T-cell (primary cell): ENCODE data around the gene RAI1. TPM values are rescaled to one million over a fixed set of nuclear protein-coding genes. Genes with fewer than 3 reads are reported as not detected.

Source experiments
- ATAC-seq, 4 experiments: fragments of 200-7000 bp in 3 of 4; fragments of 150-1000 bp in 1 of 4; cut with Tn5 transposase; replicated peaks in 1 of 4; 1 replicate in 3 of 4; 2 replicates in 1 of 4; pipeline ENCODE4 v1.10.0; 2021; ENCODE audit warnings: moderate library complexity in 3 of 4, mild to moderate bottlenecking in 2 of 4, moderate number of reproducible peaks in 1 of 4
- CTCF ChIA-PET, 2 donors: fragments of 300-600 bp; sonication (Branson Sonifier 250); formaldehyde crosslinking; loops; one replicate each; lab custom pipeline; 2022; ENCODE audit warnings: antibody characterized with exemption in 2 of 2; lab: Charles Lee
- POLR2A ChIA-PET, 2 donors: fragments of 300-600 bp; sonication (Branson Sonifier 250); formaldehyde crosslinking; loops; one replicate each; lab custom pipeline; 2022; ENCODE audit warnings: antibody characterized with exemption in 2 of 2; lab: Charles Lee
- DNase-seq, 35 experiments: peaks; one replicate each; pipeline versions ENCODE4 v3.0.0 to v3.0.0-alpha.2; 2013 to 2023
- H3K27ac ChIP-seq: one replicate; pipeline ENCODE4 v1.5.1; 2013; ENCODE audit warnings: low read length
- H3K27me3 ChIP-seq, 2 experiments: replicated peaks in 1 of 2; 1 replicate in 1 of 2; 2 replicates in 1 of 2; pipeline versions ENCODE4 v1.6.1 to v1.7.0; 2013; ENCODE audit warnings: low read length in 1 of 2, mixed read lengths in 1 of 2; ENCODE audit not compliant: control insufficient read depth in 2 of 2, insufficient read depth in 2 of 2; ENCODE audit errors: extremely low read depth in 1 of 2
- H3K36me3 ChIP-seq, 2 donors: 1 replicate in 1 of 2; 2 replicates in 1 of 2; pipeline versions ENCODE4 v1.6.1 to v1.7.0; 2013; ENCODE audit warnings: low read length in 1 of 2; ENCODE audit not compliant: control insufficient read depth in 2 of 2, insufficient read depth in 1 of 2; ENCODE audit errors: extremely low read depth in 1 of 2
- H3K4me1 ChIP-seq, 2 experiments: 1 replicate in 1 of 2; 2 replicates in 1 of 2; pipeline versions ENCODE4 v1.6.1 to v1.7.0; 2013; ENCODE audit warnings: low read length in 2 of 2, mixed read lengths in 1 of 2; ENCODE audit not compliant: insufficient read depth in 2 of 2, control insufficient read depth in 1 of 2; ENCODE audit errors: extremely low read depth in 1 of 2
- H3K4me3 ChIP-seq, 2 donors: 1 replicate in 1 of 2; 2 replicates in 1 of 2; pipeline versions ENCODE4 v1.5.1 to v1.7.0; 2013; ENCODE audit warnings: mild to moderate bottlenecking in 2 of 2, low read length in 1 of 2, moderate library complexity in 1 of 2; ENCODE audit not compliant: control insufficient read depth in 1 of 2; ENCODE audit errors: extremely low read depth in 1 of 2
- H3K9me3 ChIP-seq: 2 replicates; pipeline ENCODE4 v1.7.0; 2013
- H3K27ac Mint-ChIP-seq, 2 donors: one replicate each; pipeline ENCODE4 v1.8.0; 2020 to 2021; ENCODE audit warnings: mild to moderate bottlenecking in 2 of 2, mixed read lengths in 2 of 2
- H3K27me3 Mint-ChIP-seq, 2 donors: one replicate each; pipeline ENCODE4 v1.8.0; 2021 to 2022; ENCODE audit warnings: mixed read lengths in 2 of 2
- H3K36me3 Mint-ChIP-seq: one replicate; pipeline ENCODE4 v1.8.0; 2021; ENCODE audit warnings: mixed read lengths
- H3K4me1 Mint-ChIP-seq, 3 donors: one replicate each; pipeline ENCODE4 v1.8.0; 2020 to 2022; ENCODE audit warnings: mixed read lengths in 3 of 3, mild to moderate bottlenecking in 1 of 3
- H3K4me3 Mint-ChIP-seq, 3 donors: one replicate each; pipeline ENCODE4 v1.8.0; 2020 to 2022; ENCODE audit warnings: mild to moderate bottlenecking in 3 of 3, mixed read lengths in 3 of 3, moderate library complexity in 3 of 3
- H3K9me3 Mint-ChIP-seq, 3 donors: one replicate each; pipeline ENCODE4 v1.8.0; 2020 to 2022; ENCODE audit warnings: mixed read lengths in 3 of 3
- WGBS: methylation state at CpG from one replicate; pipeline ENCODE4 v1.1.5; 2013; ENCODE audit warnings: missing lambda C conversion rate; ENCODE audit not compliant: insufficient coverage; 5-methylcytosine and 5-hydroxymethylcytosine counted together
- total RNA-seq, 35 experiments: library from RNA in 6 of 35; stranded (reverse) in 6 of 35; fragments of 120-200 nt in 1 of 35; gene quantifications; one replicate each; pipeline versions ENCODE4 v1.2.1 to v1.2.4 and lab custom pipeline; 2013 to 2026

RAI1 gene
- total RNA-seq, 5 donors from 2014 or later (not counting 1 experiment from before 2014, with no cell fraction given) = 20.1 to 31.2 (median 24.5) TPM

DNA sequence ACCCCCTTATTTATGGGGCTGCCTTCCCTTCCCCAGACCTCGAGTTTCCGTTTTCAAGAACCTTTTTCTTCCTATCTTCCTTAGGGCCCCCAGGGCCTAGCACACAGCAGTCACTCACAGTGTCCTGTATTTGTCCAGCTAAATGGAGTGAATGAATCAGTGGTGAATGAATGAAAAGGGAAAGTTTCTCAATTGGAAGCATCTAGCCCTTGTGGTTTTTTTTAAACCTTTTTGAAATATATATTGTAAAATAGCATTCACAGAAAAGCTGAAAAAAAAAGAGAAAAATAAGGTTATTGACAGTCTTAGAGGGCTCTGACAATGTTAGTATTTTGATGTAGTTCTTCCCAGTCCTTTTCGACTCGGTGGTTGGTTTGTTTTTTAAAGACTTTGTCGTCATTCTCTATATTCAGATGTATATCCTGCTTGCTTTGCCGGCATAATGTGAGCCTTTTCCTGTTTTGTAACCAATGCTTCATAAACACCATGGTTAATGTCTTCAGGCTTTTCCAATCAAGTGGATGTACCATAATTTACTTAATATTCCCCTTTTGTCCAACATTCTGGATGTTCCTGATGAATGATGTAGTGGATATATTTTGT, 45.3 kb downstream of the RAI1 start:
- Histone ChIP-seq H3K4me1 (peaks cover 20 to 55% of the 10 kb centered on the region in 2 experiments), H3K36me3 (no peaks in the 10 kb centered on the region), H3K4me3 (no peak overlapping the region), H3K9me3 (no peaks in the 10 kb centered on the region), H3K27ac (no peak overlapping the region), H3K27me3 (peaks cover 2 to 15% of the 10 kb centered on the region in 2 experiments)
- H3K27me3 Mint-ChIP-seq = peaks cover 14 to 15% of the 10 kb centered on the region in 2 donors
- H3K27ac Mint-ChIP-seq = peak overlapping the region; percentile 46 to 64
- peak overlapping the region in 2 of 3 donors; percentile 25 to 66 for H3K4me3 Mint-ChIP-seq
- H3K9me3 Mint-ChIP-seq = no peaks in the 10 kb centered on the region
- H3K36me3 Mint-ChIP-seq = no peaks in the 10 kb centered on the region
- peak in 2 of 35 experiments; percentile 18 to 30 for DNase-seq
- CTCF ChIA-PET = no interaction called here
- no CpG with 5 or more reads among the region's 6 CpGs for WGBS
- ATAC-seq = peak in 1 of 4 experiments; percentile 78
- H3K4me1 Mint-ChIP-seq = peaks cover 41 to 48% (median 42%) of the 10 kb centered on the region in 3 donors
- POLR2A ChIA-PET = interaction anchor here (0.6 kb wide), 2 partner anchors 9 to 554 kb away, joined by 3 to 4 read pairs; no protein-coding TSS in a partner anchor

DNA sequence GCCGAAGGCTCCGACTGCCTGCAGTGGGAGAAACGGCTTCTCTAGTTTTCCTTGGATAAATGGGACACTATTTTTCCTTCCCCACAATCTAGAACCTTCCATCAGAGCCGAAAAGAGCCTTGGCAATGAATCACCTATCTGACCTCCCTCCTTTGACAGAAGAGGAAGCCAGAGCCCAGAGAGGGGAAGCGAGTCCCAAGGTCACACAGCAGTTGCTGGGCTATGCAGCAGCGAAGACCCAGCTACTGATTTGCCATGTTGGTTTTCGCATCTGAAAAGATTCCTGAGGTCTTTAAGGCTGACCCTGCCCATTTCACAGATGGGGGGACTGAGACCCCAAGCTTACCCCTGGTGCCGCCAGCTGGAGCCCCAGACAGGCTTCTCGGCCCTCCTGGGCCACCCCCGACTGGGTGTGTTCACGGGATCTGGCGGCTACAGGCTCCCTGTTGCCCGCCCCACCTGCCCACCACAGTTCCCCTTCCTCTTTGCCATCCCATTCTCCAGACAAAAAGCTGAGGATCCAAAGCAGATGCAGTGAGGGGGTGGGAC, 45.9 kb downstream of the RAI1 start:
- no peak overlapping the region for H3K4me3 Mint-ChIP-seq
- peak overlapping the region in 1 of 2 donors; percentile 64 for H3K27ac Mint-ChIP-seq
- POLR2A ChIA-PET = interaction anchor here (0.5 to 0.6 kb wide), 4 partner anchors 9 to 555 kb away, joined by 3 to 4 read pairs (median 3); no protein-coding TSS in a partner anchor

DNA sequence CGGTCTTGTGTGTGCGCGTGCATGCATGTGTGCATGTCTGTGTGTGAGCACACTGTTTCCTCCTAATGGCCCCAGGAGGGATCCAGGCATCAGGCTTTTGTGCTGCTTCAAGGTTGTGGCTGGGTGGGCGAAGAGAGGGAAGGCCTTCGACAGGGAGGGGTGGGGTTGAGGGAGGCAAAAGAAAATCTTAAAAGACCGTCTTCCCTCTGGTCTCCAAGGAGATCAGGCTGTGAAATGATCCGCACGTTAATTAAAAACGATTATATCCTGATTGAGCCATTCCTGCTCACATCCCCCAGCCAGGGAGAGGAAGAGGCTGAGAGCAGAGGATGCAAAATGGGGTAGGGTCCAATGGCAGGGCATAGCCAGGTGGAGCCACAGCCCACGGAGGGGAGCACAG, 46.9 kb downstream of the RAI1 start:
- H3K36me3 Mint-ChIP-seq = no peaks in the 10 kb centered on the region
- no peak for DNase-seq

More for the DNA sequence above, 45.9 kb downstream of the RAI1 start:
- peaks cover 20 to 49% of the 10 kb centered on the region in 2 experiments for H3K4me1 ChIP-seq
- CTCF ChIA-PET = interaction anchor here in 1 of 2 donors (1.2 kb wide), 1 partner anchor 132 kb away, joined by 3 read pairs; no protein-coding TSS in a partner anchor
- no peaks in the 10 kb centered on the region for H3K36me3 ChIP-seq
- WGBS = 91% methylated on average over 5 of the region's 13 CpGs
- ATAC-seq (no peak), DNase-seq (no peak)
- H3K27ac ChIP-seq = no peak overlapping the region
- Mint-ChIP-seq H3K9me3 (no peaks in the 10 kb centered on the region), H3K27me3 (peaks cover 9% of the 10 kb centered on the region in 2 donors), H3K4me1 (peaks cover 35 to 43% (median 36%) of the 10 kb centered on the region in 3 donors), H3K36me3 (no peaks in the 10 kb centered on the region)
- H3K4me3 ChIP-seq = no peak overlapping the region
- H3K27me3 ChIP-seq = peaks cover 0 to 11% of the 10 kb centered on the region in 2 experiments
- H3K9me3 ChIP-seq = no peaks in the 10 kb centered on the region

DNA sequence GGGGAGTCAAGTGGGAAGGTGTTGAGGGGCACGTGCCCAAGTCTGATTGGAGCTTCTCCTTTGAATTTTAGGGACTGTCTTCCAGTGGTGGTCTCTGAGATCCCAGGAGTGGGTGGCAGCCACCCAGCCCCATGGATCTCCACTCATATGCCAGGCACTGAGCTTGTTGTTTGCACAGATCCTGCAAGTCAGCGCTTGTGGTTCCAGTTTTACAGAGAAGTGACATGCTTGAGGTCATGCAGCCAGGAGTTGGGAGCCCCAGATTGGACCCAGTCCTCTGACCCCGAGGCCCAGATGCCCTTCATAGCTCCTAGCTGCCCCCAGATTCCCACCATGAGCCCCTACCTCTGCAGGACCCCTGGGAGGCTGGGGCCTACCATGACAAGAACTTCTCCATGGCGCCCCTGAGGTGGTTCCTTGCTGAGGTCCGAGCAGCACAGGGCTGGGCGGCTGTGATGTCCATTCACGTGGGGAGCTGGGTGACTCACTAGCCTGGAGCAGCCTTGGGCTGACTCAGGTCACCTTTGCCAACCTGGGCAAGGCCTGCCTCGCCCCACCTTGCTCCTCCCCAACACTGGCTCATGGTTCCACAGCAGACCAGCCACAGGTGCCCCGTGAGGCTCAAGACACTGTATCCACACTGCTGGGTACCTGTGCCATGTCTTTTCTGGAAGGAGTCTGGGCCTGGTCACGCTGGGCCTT, 47.4 kb downstream of the RAI1 start:
- H3K9me3 Mint-ChIP-seq = no peaks in the 10 kb centered on the region
- ATAC-seq = no peak
- Histone ChIP-seq H3K4me3 (no peak overlapping the region), H3K9me3 (no peaks in the 10 kb centered on the region), H3K27me3 (peaks cover 0 to 2% of the 10 kb centered on the region in 2 experiments), H3K36me3 (no peaks in the 10 kb centered on the region), H3K27ac (no peak overlapping the region), H3K4me1 (peaks cover 20 to 35% of the 10 kb centered on the region in 2 experiments)
- ChIA-PET CTCF (interaction anchor here in 1 of 2 donors (1.2 kb wide), 1 partner anchor 131 kb away, joined by 3 read pairs; no protein-coding TSS in a partner anchor), POLR2A (no interaction called here)
- no peaks in the 10 kb centered on the region for H3K27me3 Mint-ChIP-seq
- no peak for DNase-seq
- no peaks in the 10 kb centered on the region for H3K36me3 Mint-ChIP-seq
- H3K4me1 Mint-ChIP-seq = peaks cover 25 to 33% (median 28%) of the 10 kb centered on the region in 3 donors
- no peak overlapping the region for H3K27ac Mint-ChIP-seq
- WGBS = 95% methylated on average over 7 of the region's 10 CpGs
- H3K4me3 Mint-ChIP-seq = no peak overlapping the region

More for the DNA sequence above, 46.9 kb downstream of the RAI1 start:
- Histone ChIP-seq H3K27ac (no peak overlapping the region), H3K36me3 (no peaks in the 10 kb centered on the region), H3K9me3 (no peaks in the 10 kb centered on the region), H3K4me1 (peaks cover 20 to 39% of the 10 kb centered on the region in 2 experiments), H3K4me3 (no peak overlapping the region), H3K27me3 (peaks cover 0 to 6% of the 10 kb centered on the region in 2 experiments)
- Mint-ChIP-seq H3K4me1 (peaks cover 27 to 35% (median 31%) of the 10 kb centered on the region in 3 donors), H3K27ac (no peak overlapping the region), H3K27me3 (peaks cover 2% of the 10 kb centered on the region in 2 donors), H3K4me3 (no peak overlapping the region), H3K9me3 (no peaks in the 10 kb centered on the region)
- ChIA-PET POLR2A (no interaction called here), CTCF (interaction anchor here in 1 of 2 donors (1.2 kb wide), 1 partner anchor 131 kb away, joined by 3 read pairs; no protein-coding TSS in a partner anchor)
- no peak for ATAC-seq
- WGBS = 98% methylated on average over 5 of the region's 10 CpGs

DNA sequence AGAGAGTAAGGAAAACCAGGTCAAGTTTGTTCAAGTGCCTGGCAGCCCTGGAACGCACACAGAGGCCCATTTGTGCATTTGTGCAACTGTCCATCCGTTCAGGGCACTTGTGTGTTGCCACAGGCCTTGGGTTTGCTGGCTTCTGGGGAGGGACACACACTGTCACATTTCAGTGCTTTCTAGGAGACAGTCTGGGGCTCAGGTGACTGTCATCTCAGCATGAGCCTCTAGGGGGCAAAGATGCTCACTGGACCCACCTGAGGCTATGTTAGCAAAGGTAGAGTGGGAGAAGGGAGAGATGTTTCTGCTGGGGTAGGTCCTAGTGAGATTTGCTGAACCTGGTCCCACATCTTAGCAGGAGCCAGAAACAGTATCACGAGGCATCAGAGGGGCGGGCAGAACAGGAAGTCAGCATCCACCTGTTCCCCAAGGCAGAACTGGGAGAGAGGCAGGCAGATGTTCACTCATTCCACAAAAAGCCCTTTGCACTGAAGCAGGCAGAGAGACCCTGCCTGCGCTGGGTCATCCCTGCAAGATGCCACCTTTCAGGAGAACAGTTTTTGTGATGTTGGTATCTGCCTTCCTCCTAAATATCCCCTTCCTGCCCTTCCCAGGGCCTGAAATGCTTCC, 48.5 kb downstream of the RAI1 start:
- Histone ChIP-seq H3K9me3 (no peaks in the 10 kb centered on the region), H3K4me3 (no peak overlapping the region), H3K4me1 (peaks cover 20 to 25% of the 10 kb centered on the region in 2 experiments), H3K36me3 (no peaks in the 10 kb centered on the region), H3K27ac (no peak overlapping the region), H3K27me3 (peaks cover 0 to 2% of the 10 kb centered on the region in 2 experiments)
- Mint-ChIP-seq H3K27ac (no peak overlapping the region), H3K4me1 (peaks cover 20 to 29% (median 25%) of the 10 kb centered on the region in 3 donors), H3K4me3 (no peak overlapping the region), H3K9me3 (no peaks in the 10 kb centered on the region), H3K36me3 (no peaks in the 10 kb centered on the region), H3K27me3 (no peaks in the 10 kb centered on the region)
- CTCF ChIA-PET = no interaction called here
- 36% methylated on average over 4 of the region's 5 CpGs for WGBS
- POLR2A ChIA-PET = interaction anchor here in 1 of 2 donors (0.6 kb wide), 1 partner anchor 37 kb away, joined by 3 read pairs; no protein-coding TSS in a partner anchor
- DNase-seq (peak; percentile 22 to 77 (median 55)), ATAC-seq (peak; percentile 77 to 92 (median 88))
